WERI-Rb-1 (cell line): Measurements from ENCODE around the gene PRPS2.

ENCODE experiments used
- DNase-seq: peaks from one replicate; pipeline ENCODE4 v3.0.0-alpha.2; 2020
- H3K27ac ChIP-seq: fragments of 250-450 bp; sonication (Bioruptor Pico); 2 replicates; pipeline ENCODE4 v1.5.1; 2020; ENCODE audit warnings: mild to moderate bottlenecking, moderate library complexity
- H3K27me3 ChIP-seq: fragments of 250-450 bp; sonication (Bioruptor Pico); 2 replicates; pipeline ENCODE4 v1.5.1; 2021; ENCODE audit warnings: mild to moderate bottlenecking, low read depth, moderate library complexity; ENCODE audit not compliant: insufficient read depth, severe bottlenecking
- H3K36me3 ChIP-seq: fragments of 250-450 bp; sonication (Bioruptor Pico); 2 replicates; pipeline ENCODE4 v1.5.1; 2020; ENCODE audit warnings: mild to moderate bottlenecking, moderate library complexity
- H3K4me3 ChIP-seq: 2 replicates; pipeline ENCODE4 v1.5.1; 2011; ENCODE audit warnings: low read depth, mild to moderate bottlenecking, control low read depth, low read length
- H3K9me3 ChIP-seq: fragments of 250-450 bp; sonication (Bioruptor Pico); 2 replicates; pipeline ENCODE4 v1.5.1; 2021; ENCODE audit warnings: mild to moderate bottlenecking, moderate library complexity; ENCODE audit not compliant: severe bottlenecking
- TF ChIP-seq, protein P1 (sequence below): IDR thresholded peaks from 2 replicates; pipeline ENCODE4 v1.5.1; 2011; ENCODE audit warnings: low read depth, mild to moderate bottlenecking, control low read depth, inconsistent platforms, low read length

Gene PRPS2

DNA sequence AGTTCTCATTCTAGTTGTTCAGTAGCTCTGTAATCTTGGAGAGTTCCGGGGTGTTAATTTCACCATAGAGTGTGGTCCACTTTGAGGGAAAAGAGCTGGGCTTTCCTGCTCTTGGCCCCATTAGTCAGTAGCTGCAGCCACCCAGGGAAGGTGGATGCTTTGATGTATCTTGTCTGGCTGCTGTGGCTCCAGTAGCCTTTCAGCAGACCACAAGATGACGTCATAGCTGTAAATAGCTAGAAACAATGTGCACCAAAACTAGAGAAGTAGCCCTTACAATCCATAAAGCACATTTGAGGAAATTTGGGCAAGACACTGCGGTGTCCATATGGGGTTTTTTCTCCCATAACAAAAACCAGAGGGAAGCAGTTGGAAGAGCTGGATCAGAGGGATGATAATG, 32.9 kb upstream of the PRPS2 start:
- H3K4me3 ChIP-seq: no peak overlapping the region
- peaks cover 78% of the 10 kb centered on the region for H3K27me3 ChIP-seq
- no peaks in the 10 kb centered on the region for H3K9me3 ChIP-seq
- no peak for DNase-seq
- TF ChIP-seq, protein P1, sequence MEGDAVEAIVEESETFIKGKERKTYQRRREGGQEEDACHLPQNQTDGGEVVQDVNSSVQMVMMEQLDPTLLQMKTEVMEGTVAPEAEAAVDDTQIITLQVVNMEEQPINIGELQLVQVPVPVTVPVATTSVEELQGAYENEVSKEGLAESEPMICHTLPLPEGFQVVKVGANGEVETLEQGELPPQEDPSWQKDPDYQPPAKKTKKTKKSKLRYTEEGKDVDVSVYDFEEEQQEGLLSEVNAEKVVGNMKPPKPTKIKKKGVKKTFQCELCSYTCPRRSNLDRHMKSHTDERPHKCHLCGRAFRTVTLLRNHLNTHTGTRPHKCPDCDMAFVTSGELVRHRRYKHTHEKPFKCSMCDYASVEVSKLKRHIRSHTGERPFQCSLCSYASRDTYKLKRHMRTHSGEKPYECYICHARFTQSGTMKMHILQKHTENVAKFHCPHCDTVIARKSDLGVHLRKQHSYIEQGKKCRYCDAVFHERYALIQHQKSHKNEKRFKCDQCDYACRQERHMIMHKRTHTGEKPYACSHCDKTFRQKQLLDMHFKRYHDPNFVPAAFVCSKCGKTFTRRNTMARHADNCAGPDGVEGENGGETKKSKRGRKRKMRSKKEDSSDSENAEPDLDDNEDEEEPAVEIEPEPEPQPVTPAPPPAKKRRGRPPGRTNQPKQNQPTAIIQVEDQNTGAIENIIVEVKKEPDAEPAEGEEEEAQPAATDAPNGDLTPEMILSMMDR: no peak
- no peaks in the 10 kb centered on the region for H3K36me3 ChIP-seq
- H3K27ac ChIP-seq: no peak overlapping the region

GRCh38 chrX:12767856-12768255, 23.4 kb upstream of the PRPS2 start:
- TF ChIP-seq, protein P1: no peak
- H3K27ac ChIP-seq: no peak overlapping the region
- no peaks in the 10 kb centered on the region for H3K36me3 ChIP-seq
- no peaks in the 10 kb centered on the region for H3K9me3 ChIP-seq
- H3K4me3 ChIP-seq: no peak overlapping the region
- H3K27me3 ChIP-seq: peaks cover 77% of the 10 kb centered on the region
- DNase-seq: no peak

- H3K36me3 ChIP-seq: no peaks in the 10 kb centered on the region
- no peak for DNase-seq
- TF ChIP-seq, protein P1: no peak
- H3K4me3 ChIP-seq: no peak overlapping the region
- H3K27ac ChIP-seq: no peak overlapping the region
- H3K27me3 ChIP-seq: peaks cover 77% of the 10 kb centered on the region
- H3K9me3 ChIP-seq: no peaks in the 10 kb centered on the region
These were observed 22.7 kb upstream of the PRPS2 start for GRCh38 chrX:12768491-12768890.

DNA sequence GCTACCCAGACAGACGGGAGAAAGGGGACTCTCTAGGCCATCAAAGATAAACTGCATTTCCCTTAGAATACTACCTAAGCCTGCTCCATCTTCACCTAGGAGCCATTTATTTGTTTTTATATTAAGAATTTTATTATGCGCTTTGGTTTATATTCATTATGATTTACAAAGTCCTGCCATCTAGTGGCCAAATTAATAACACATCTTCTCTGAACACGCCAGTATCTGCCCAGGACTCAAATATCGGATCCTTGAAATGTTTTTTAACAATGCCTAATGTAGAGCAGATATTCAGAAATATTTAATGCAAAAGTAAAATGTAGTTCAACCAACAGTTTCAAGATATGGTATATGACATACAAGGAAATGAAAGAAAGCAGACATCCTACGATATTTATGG, 20.8 kb upstream of the PRPS2 start:
- no peak for DNase-seq
- TF ChIP-seq, protein P1: 0 out of 2 replicates have a peak, but pooled peaks have one; percentile 3
- Histone ChIP-seq H3K4me3 (no peak overlapping the region), H3K36me3 (no peaks in the 10 kb centered on the region), H3K27me3 (peaks cover 83% of the 10 kb centered on the region), H3K27ac (no peak overlapping the region), H3K9me3 (no peaks in the 10 kb centered on the region)

DNA sequence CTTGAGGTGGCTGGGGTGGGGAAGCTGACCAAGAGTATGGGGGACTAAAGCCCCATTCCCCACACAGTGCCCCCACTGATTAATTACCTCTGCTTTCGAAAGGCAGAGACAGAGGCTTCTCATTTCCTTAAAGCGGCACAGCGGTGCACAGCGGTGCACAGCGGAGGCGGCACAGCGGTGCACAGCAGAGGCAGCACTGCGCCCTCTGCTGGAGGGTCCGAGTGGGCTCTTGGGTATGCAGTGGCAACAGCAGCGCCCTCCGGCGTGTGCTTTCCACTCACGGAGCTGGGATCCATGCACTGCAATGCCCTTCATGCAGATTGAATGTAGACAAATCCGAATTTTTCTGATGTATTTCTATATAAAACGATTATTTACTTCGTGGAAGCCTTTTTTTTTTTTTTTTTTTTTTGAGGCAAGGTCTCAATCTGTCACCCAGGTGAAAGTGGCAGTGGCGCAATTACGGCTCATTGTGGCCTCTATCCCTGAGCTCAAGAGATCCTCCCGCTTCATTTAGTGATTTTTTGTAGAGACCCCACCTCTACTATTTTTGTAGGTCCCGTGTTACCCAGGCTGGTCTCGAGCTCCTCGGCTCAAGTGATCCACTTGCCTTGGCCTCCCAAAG, 19.7 kb upstream of the PRPS2 start:
- H3K36me3 ChIP-seq: no peaks in the 10 kb centered on the region
- H3K27ac ChIP-seq: no peak overlapping the region
- DNase-seq: peak; percentile 59
- TF ChIP-seq, protein P1: peak; percentile 98
- peaks cover 85% of the 10 kb centered on the region for H3K27me3 ChIP-seq
- H3K4me3 ChIP-seq: no peak overlapping the region
- H3K9me3 ChIP-seq: no peaks in the 10 kb centered on the region

DNA sequence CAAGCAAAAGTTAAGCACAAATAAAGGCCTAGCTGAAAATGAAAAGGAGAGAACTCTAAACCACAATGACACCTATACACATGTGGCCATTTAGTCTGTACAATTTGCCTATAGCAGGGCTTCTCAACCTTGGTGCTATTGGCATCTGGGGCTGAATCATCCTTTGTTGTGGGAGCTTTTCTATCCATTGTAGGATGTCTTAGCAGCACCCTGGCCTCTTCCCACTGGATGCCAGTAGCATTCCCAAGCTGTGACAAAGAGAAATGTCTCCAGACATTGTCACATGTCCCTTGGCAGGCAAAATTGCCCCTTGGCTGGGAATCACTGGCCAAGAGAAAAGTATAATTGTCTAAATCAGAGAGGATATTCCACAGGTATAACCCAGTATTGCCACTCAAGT, 13.5 kb upstream of the PRPS2 start:
- Histone ChIP-seq H3K27me3 (peaks cover 75% of the 10 kb centered on the region), H3K9me3 (no peaks in the 10 kb centered on the region), H3K36me3 (no peaks in the 10 kb centered on the region), H3K4me3 (no peak overlapping the region), H3K27ac (no peak overlapping the region)
- no peak for DNase-seq
- TF ChIP-seq, protein P1: no peak
